Measurements from ENCODE around the gene MCM6.

Gene MCM6

DNA sequence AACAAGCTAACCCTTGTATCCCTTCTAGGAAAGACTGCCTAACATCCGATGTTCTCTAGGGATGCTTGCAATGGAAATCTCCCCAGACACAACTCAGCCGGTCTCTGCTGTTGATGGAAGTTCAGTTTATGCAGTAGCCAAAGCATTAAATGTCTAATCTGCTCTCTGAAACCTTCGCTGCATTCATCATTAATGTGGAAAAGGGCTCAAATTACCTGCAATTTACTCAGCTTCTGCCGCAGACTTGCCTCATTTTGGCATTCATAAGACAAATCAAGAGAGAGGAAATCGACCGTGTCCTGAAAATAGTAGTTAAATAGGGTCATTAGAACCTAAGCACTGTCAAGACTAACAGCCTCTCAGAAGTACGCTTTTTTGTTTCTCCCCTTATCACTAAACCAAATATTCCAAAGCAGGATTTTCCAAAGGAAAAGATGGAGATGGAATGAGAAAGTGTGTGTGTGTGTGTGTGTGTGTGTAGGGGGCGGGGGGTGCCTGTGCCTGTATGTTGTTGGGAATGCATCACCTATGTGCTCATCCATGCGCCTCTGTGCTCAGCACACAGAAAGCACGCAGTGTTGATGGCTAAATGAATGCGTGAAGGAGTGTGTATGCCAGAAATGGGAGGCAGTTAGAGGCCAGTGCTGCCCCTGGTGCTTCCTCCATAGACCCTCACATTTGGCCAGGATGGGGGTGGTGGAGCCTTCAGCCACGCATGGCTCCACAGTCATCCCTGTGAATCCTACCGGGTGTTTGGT is 46.7 kb downstream of the MCM6 start:
- H3K27ac ChIP-seq = no peak overlapping the region
- ChIA-PET POLR2A (ENCODE audit: low non-redundant PET) (no interaction called here), CTCF (no interaction called here)
- TF ChIP-seq, protein P1, sequence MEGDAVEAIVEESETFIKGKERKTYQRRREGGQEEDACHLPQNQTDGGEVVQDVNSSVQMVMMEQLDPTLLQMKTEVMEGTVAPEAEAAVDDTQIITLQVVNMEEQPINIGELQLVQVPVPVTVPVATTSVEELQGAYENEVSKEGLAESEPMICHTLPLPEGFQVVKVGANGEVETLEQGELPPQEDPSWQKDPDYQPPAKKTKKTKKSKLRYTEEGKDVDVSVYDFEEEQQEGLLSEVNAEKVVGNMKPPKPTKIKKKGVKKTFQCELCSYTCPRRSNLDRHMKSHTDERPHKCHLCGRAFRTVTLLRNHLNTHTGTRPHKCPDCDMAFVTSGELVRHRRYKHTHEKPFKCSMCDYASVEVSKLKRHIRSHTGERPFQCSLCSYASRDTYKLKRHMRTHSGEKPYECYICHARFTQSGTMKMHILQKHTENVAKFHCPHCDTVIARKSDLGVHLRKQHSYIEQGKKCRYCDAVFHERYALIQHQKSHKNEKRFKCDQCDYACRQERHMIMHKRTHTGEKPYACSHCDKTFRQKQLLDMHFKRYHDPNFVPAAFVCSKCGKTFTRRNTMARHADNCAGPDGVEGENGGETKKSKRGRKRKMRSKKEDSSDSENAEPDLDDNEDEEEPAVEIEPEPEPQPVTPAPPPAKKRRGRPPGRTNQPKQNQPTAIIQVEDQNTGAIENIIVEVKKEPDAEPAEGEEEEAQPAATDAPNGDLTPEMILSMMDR (conservative IDR thresholded peaks at IDR 0.05; ENCODE audit: low read depth) = no peak
- DNase-seq (ENCODE audit: low spot score) = no peak

DNA sequence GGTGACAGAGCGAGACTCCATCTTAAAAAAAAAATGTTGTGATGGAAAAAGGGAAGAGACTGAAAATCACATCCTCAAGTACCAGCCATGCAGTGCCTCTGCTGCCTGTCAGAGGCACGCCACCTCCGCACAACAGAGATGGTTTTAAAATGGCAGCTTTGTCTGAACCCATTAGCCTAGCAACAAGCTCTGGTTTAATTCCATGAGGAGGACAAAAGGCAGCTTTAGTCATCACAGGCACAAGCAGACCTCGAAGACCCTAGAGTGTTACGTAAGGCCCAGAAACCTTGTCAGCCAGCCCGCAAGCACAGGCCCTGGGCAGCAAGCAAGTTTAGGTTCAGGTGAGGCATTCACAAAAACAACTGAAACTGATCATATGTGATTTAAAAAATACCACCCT is 49.7 kb downstream of the MCM6 start:
- no peak for DNase-seq (ENCODE audit: low spot score)
- TF ChIP-seq, protein P1 (conservative IDR thresholded peaks at IDR 0.05; ENCODE audit: low read depth) = no peak
- POLR2A ChIA-PET (ENCODE audit: low non-redundant PET) = no interaction called here
- no peak overlapping the region for H3K27ac ChIP-seq
- CTCF ChIA-PET = no interaction called here

DNA sequence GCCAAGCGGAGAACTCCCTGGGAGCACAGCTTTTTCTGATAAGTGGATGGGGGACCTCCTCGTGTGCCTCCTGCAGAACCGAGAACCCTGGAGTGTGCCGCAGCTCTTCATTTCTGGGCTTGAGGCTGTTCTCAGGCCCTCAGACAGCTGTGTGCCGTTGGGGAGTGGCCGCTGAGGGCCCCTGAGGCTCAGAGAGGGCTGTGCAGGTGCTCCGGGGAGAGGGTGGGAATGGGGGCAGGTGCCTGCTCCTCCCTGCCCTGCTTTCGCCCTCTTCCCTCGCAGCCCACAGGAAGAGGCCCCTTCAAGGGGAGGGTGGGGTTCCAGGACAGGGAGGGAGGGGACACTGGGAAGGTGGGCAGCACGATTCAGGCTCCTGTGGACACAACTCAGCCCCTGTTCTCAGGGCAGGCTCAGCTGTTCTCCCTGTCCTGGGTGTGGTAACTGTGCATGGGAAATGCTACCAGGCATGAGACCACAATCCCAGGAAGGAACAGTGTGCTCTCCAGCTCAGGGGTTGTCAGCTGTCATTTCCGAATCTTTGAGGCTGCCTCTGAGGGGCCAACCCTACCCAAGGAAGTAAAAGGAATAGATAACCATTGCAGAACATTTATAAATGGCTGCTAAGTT is 50.6 kb downstream of the MCM6 start:
- ChIA-PET POLR2A (ENCODE audit: low non-redundant PET) (no interaction called here), CTCF (interaction anchor here (0.6 to 0.7 kb wide), 2 partner anchors 122 to 148 kb away, joined by 3 to 4 read pairs; no protein-coding TSS in a partner anchor)
- no peak overlapping the region for H3K27ac ChIP-seq
- no peak for DNase-seq (ENCODE audit: low spot score)
- TF ChIP-seq, protein P1 (conservative IDR thresholded peaks at IDR 0.05; ENCODE audit: low read depth) = no peak

DNA sequence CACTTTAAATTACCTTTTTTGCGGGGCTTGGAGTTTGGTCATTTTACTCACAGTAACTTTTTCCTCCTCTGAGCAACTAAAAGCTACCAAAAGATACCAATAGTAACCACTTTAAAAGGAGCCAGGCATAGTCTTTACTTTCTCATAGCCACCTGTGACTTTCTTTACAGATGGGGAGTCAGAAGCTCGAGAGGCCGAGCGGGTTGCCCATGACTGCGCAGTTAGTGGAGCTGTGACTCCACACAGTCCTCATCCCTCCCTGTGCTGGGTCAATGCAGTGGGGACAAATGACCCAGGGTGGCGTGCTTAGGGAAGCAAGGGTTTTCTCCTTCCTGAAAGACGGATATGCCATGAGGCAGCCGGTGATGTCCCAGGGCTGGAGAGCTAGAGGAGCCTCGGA is 51.1 kb downstream of the MCM6 start:
- no peak for DNase-seq (ENCODE audit: low spot score)
- no peak overlapping the region for H3K27ac ChIP-seq
- TF ChIP-seq, protein P1 (conservative IDR thresholded peaks at IDR 0.05; ENCODE audit: low read depth) = no peak
- POLR2A ChIA-PET (ENCODE audit: low non-redundant PET) = no interaction called here
- CTCF ChIA-PET = interaction anchor here (0.6 to 1.1 kb wide), 4 partner anchors 27 to 1284 kb away, joined by 3 to 5 read pairs (median 4); no protein-coding TSS in a partner anchor

DNA sequence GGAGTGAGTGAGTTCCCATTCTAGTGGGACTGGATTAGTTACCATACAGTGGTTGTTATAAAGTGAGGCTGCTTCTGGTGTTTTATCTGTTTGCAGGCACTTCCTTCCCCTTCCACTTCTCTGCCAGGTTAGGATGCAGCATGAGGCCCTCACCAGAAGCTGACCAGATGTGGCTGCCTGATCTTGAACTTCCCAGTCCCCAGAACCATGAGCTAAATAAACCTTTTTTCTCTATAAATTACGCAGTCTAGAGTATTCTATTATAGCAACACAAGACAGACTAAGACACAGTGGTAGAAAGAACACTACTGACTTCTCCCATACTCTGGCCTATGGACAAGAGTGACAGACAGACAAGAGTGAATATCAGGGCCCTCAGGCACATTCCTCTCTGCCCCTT is 53.4 kb downstream of the MCM6 start:
- CTCF ChIA-PET = interaction anchor here (0.6 kb wide), 1 partner anchor 32 kb away, joined by 4 read pairs; no protein-coding TSS in a partner anchor
- TF ChIP-seq, protein P1 (conservative IDR thresholded peaks at IDR 0.05; ENCODE audit: low read depth) = no peak
- DNase-seq (ENCODE audit: low spot score) = no peak

DNA sequence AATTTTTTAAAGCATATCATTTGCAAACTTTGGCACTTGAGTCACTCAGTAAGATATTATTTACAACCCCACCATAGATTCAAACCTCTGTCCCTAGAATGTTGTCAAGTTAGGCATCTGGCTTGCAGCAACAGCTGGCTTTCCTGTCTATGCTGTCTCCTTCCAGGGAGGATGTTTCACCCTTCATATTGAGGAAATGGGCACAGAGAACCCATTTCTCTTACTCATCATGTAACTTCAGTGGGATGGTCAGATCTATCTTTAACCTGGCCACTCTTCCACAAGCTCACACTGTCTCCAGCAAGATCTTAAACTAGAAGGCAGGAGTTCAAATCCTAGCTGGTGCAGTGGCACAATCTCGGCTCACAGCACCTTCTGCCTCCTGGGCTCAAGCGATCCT is 55.1 kb downstream of the MCM6 start:
- TF ChIP-seq, protein P1 (conservative IDR thresholded peaks at IDR 0.05; ENCODE audit: low read depth) = no peak
- H3K27ac ChIP-seq = no peak overlapping the region
- DNase-seq (ENCODE audit: low spot score) = no peak
- ChIA-PET POLR2A (ENCODE audit: low non-redundant PET) (no interaction called here), CTCF (no interaction called here)

More for the DNA sequence above, 53.4 kb downstream of the MCM6 start:
- POLR2A ChIA-PET (ENCODE audit: low non-redundant PET) = no interaction called here
- H3K27ac ChIP-seq = no peak overlapping the region
